IMR-90 (cell line): ENCODE data around the gene PDE4C. TPM values are rescaled to one million over a fixed set of nuclear protein-coding genes. Genes with fewer than 3 reads are reported as not detected.

ENCODE experiments used
- ATAC-seq: fragments of 200-7000 bp; cut with Tn5 transposase; 2 replicates; pipeline ENCODE4 v1.9.1; 2020; ENCODE audit warnings: low read depth, mild to moderate bottlenecking, moderate library complexity
- BruUV-seq: library from RNA; stranded (reverse); fragments of 400-500 nt; replicated peaks from 2 replicates; lab custom pipeline; 2021; lab: Mats Ljungman, UMichigan
- CTCF ChIA-PET: fragments of 300-600 bp; formaldehyde crosslinking; extraction: SDS; loops from one replicate; lab custom pipeline; 2021; ENCODE audit warnings: antibody characterized with exemption; lab: Yijun Ruan, JAX
- POLR2A ChIA-PET: fragments of 300-600 bp; sonication (Branson Sonifier 250); formaldehyde crosslinking; loops from one replicate; lab custom pipeline; 2022; ENCODE audit warnings: antibody characterized with exemption; ENCODE audit not compliant: unreplicated experiment; lab: Charles Lee
- DNase-seq: peaks from one replicate; pipeline ENCODE4 v3.0.0; 2013
- H2AFZ ChIP-seq: replicated peaks from 2 replicates; pipeline ENCODE3; 2013; ENCODE audit warnings: low read length, mild to moderate bottlenecking; ENCODE audit not compliant: poor library complexity
- H2AK5ac ChIP-seq: 2 replicates; pipeline ENCODE4 v1.6.1; 2013; ENCODE audit warnings: low read depth, low read length, inconsistent platforms
- H2AK9ac ChIP-seq: replicated peaks from 2 replicates; pipeline ENCODE3; 2013; ENCODE audit warnings: mild to moderate bottlenecking, low read depth, low read length, moderate library complexity; ENCODE audit not compliant: poor library complexity
- H2BK120ac ChIP-seq: 2 replicates; pipeline ENCODE4 v1.6.1; 2013; ENCODE audit warnings: low read depth, low read length, inconsistent platforms
- H2BK15ac ChIP-seq: 3 replicates; pipeline ENCODE4 v1.6.1; 2013; ENCODE audit warnings: low read depth, low read length, inconsistent platforms
- H2BK20ac ChIP-seq: 2 replicates; pipeline ENCODE4 v1.6.1; 2013; ENCODE audit warnings: low read depth, mild to moderate bottlenecking, inconsistent platforms, low read length, moderate library complexity
- H2BK5ac ChIP-seq: 2 replicates; pipeline ENCODE4 v1.6.1; 2013; ENCODE audit warnings: mild to moderate bottlenecking, low read depth, low read length, inconsistent platforms; ENCODE audit not compliant: poor library complexity, severe bottlenecking
- H3K14ac ChIP-seq: replicated peaks from 2 replicates; pipeline ENCODE4 v1.6.1; 2013; ENCODE audit warnings: low read depth, low read length, inconsistent platforms
- H3K18ac ChIP-seq: 2 replicates; pipeline ENCODE4 v1.6.1; 2013; ENCODE audit warnings: low read depth, low read length, control low read depth
- H3K23ac ChIP-seq: 2 replicates; pipeline ENCODE4 v1.6.1; 2013; ENCODE audit warnings: low read depth, low read length, inconsistent platforms
- H3K27ac ChIP-seq: 2 replicates; pipeline ENCODE4 v1.5.1; 2013; ENCODE audit warnings: mild to moderate bottlenecking, control low read depth, low read length; ENCODE audit not compliant: insufficient read depth
- H3K27me3 ChIP-seq: 2 replicates; pipeline ENCODE4 v1.6.1; 2013; ENCODE audit warnings: low read length; ENCODE audit not compliant: control insufficient read depth, insufficient read depth
- H3K36me3 ChIP-seq: 2 replicates; pipeline ENCODE4 v1.6.1; 2013; ENCODE audit warnings: low read length, mixed read lengths; ENCODE audit not compliant: control insufficient read depth, insufficient read depth
- H3K4ac ChIP-seq: 2 replicates; pipeline ENCODE4 v1.6.1; 2013; ENCODE audit warnings: low read depth, low read length, inconsistent platforms
- H3K4me1 ChIP-seq: 2 replicates; pipeline ENCODE4 v1.6.1; 2013; ENCODE audit warnings: low read length, mixed read lengths; ENCODE audit not compliant: control insufficient read depth, insufficient read depth
- H3K4me2 ChIP-seq: 2 replicates; pipeline ENCODE4 v1.6.1; 2013; ENCODE audit warnings: low read depth, mild to moderate bottlenecking, control low read depth, low read length, moderate library complexity
- H3K4me3 ChIP-seq: 2 replicates; pipeline ENCODE4 v1.5.1; 2013; ENCODE audit warnings: low read depth, mild to moderate bottlenecking, control low read depth, low read length, moderate library complexity; ENCODE audit not compliant: insufficient read depth
- H3K56ac ChIP-seq: 2 replicates; pipeline ENCODE4 v1.6.1; 2013; ENCODE audit warnings: low read length, inconsistent platforms; ENCODE audit not compliant: insufficient read depth; ENCODE audit errors: extremely low read depth
- H3K79me1 ChIP-seq, 2 experiments: 2 replicates each; pipeline ENCODE4 v1.6.1; 2013; ENCODE audit warnings: low read length in 2 of 2, inconsistent platforms in 1 of 2, low read depth in 1 of 2
- H3K9ac ChIP-seq: 2 replicates; pipeline ENCODE4 v1.6.1; 2013; ENCODE audit warnings: low read depth, low read length, control low read depth
- H3K9me1 ChIP-seq: 2 replicates; pipeline ENCODE4 v1.6.1; 2013; ENCODE audit warnings: low read length, inconsistent platforms; ENCODE audit not compliant: insufficient read depth
- H3K9me3 ChIP-seq: 2 replicates; pipeline ENCODE4 v1.6.1; 2013; ENCODE audit warnings: low read length; ENCODE audit not compliant: control insufficient read depth, insufficient read depth
- H4K20me1 ChIP-seq: 2 replicates; pipeline ENCODE4 v1.6.1; 2013; ENCODE audit warnings: low read length, inconsistent platforms; ENCODE audit not compliant: insufficient read depth
- H4K5ac ChIP-seq: 2 replicates; pipeline ENCODE4 v1.6.1; 2013; ENCODE audit warnings: mild to moderate bottlenecking, low read depth, low read length, control low read depth
- H4K8ac ChIP-seq, 2 experiments: 2 replicates each; pipeline ENCODE4 v1.6.1; 2013; ENCODE audit warnings: low read depth in 2 of 2, low read length in 2 of 2, control low read depth in 1 of 2, inconsistent platforms in 1 of 2
- H4K91ac ChIP-seq: 2 replicates; pipeline ENCODE4 v1.6.1; 2013; ENCODE audit warnings: low read depth, low read length, inconsistent platforms; ENCODE audit not compliant: insufficient read depth
- BHLHE40 ChIP-seq: fragments of 150-350 bp; IDR thresholded peaks from 2 replicates; pipeline ENCODE4 v1.6.1; 2016; ENCODE audit warnings: mild to moderate bottlenecking, low read depth, low read length
- CEBPB ChIP-seq: IDR thresholded peaks from 2 replicates; pipeline ENCODE4 v1.6.1; 2012; ENCODE audit warnings: low read depth, low read length, improper control_type of control experiment
- CHD1 ChIP-seq: IDR thresholded peaks from 2 replicates; pipeline ENCODE4 v1.6.1; 2012; ENCODE audit warnings: low read depth, low read length, improper control_type of control experiment
- FOS ChIP-seq: fragments of 150-350 bp; IDR thresholded peaks from 2 replicates; pipeline ENCODE4 v1.6.1; 2016; ENCODE audit warnings: low read depth, low read length
- MAZ ChIP-seq: IDR thresholded peaks from 2 replicates; pipeline ENCODE4 v1.6.1; 2012; ENCODE audit warnings: low read depth, mild to moderate bottlenecking, low read length, improper control_type of control experiment, moderate library complexity, borderline replicate concordance
- MXI1 ChIP-seq: IDR thresholded peaks from 2 replicates; pipeline ENCODE4 v1.6.1; 2012; ENCODE audit warnings: low read depth, mild to moderate bottlenecking, low read length, moderate library complexity, borderline replicate concordance
- NFE2L2 ChIP-seq: fragments of 150-350 bp; IDR thresholded peaks from 2 replicates; pipeline ENCODE4 v1.6.1; 2016; ENCODE audit warnings: low read depth, mild to moderate bottlenecking, low read length
- POLR2A ChIP-seq: IDR thresholded peaks from 2 replicates; pipeline ENCODE4 v1.6.1; 2012; ENCODE audit warnings: mild to moderate bottlenecking, low read depth, low read length
- RAD21 ChIP-seq: IDR thresholded peaks from 2 replicates; pipeline ENCODE4 v1.6.1; 2012; ENCODE audit warnings: low read length, improper control_type of control experiment
- RCOR1 ChIP-seq: IDR thresholded peaks from 2 replicates; pipeline ENCODE4 v1.6.1; 2012; ENCODE audit warnings: mild to moderate bottlenecking, low read length, improper control_type of control experiment; ENCODE audit not compliant: insufficient replicate concordance
- RFX5 ChIP-seq: IDR thresholded peaks from 2 replicates; pipeline ENCODE4 v1.8.0; 2012; ENCODE audit warnings: low read depth, mild to moderate bottlenecking, low read length, moderate library complexity
- SMC3 ChIP-seq: fragments of 150-350 bp; IDR thresholded peaks from 2 replicates; pipeline ENCODE4 v1.6.1; 2016; ENCODE audit warnings: low read depth, mild to moderate bottlenecking, antibody characterized with exemption, low read length, moderate library complexity
- WGBS, 2 experiments: methylation state at CpG; one replicate each; pipeline versions ENCODE4 v1.1.5 to v1.1.7; 2013; ENCODE audit warnings: missing lambda C conversion rate in 2 of 2; ENCODE audit not compliant: insufficient read length in 1 of 2; ENCODE audit errors: extremely low coverage in 2 of 2; 5-methylcytosine and 5-hydroxymethylcytosine counted together
- dilution Hi-C: fragments of 300-500 bp; cut with HindIII; formaldehyde crosslinking; loops from one replicate; pipeline ENCODE4 v1.14.3; 2018; ENCODE audit warnings: low sequenced_read_pairs; ENCODE audit not compliant: unreplicated experiment
- in situ Hi-C: fragments of 300-500 bp; cut with MboI; formaldehyde crosslinking; loops from 3 replicates; pipeline ENCODE4 v1.14.3; 2019; ENCODE audit warnings: low sequenced_read_pairs, inconsistent platforms, mixed read lengths
- intact Hi-C: fragments of 100-400 bp; cut with micrococcal nuclease; formaldehyde crosslinking; loops from 2 replicates; pipeline ENCODE4 v1.10.0; 2022
- polyA plus RNA-seq, 3 experiments: library from polyadenylated mRNA; depleted of rRNA; stranded (reverse); fragments of >200 nt; gene quantifications; 2 replicates each; pipeline ENCODE4 v1.2.3, GENCODE V29; 2012; ENCODE audit warnings: low replicate concordance in 1 of 3
- total RNA-seq: library from RNA; depleted of rRNA; stranded (reverse); fragments of >200 nt; gene quantifications from 2 replicates; pipeline ENCODE4 v1.2.3, GENCODE V29; 2012
- TF ChIP-seq, protein P1 (sequence below): fragments of 150-350 bp; IDR thresholded peaks from 2 replicates; pipeline ENCODE4 v1.6.1; 2016; ENCODE audit warnings: low read depth, mild to moderate bottlenecking, low read length, moderate library complexity, borderline replicate concordance
- TF ChIP-seq, protein P2 (sequence below): conservative IDR thresholded peaks from 2 replicates; pipeline ENCODE4 v1.5.1; 2012; ENCODE audit warnings: mild to moderate bottlenecking, low read depth, low read length, improper control_type of control experiment
- TF ChIP-seq, protein P3 (sequence below): fragments of 150-350 bp; IDR thresholded peaks from 2 replicates; pipeline ENCODE4 v1.6.1; 2017; ENCODE audit warnings: mild to moderate bottlenecking, antibody characterized with exemption, low read length, low read depth

The PDE4C gene
- total and polyA plus RNA-seq, 2 of the 4 experiments (the other 2 are of a cell fraction), result 0.18 to 0.24 TPM

DNA sequence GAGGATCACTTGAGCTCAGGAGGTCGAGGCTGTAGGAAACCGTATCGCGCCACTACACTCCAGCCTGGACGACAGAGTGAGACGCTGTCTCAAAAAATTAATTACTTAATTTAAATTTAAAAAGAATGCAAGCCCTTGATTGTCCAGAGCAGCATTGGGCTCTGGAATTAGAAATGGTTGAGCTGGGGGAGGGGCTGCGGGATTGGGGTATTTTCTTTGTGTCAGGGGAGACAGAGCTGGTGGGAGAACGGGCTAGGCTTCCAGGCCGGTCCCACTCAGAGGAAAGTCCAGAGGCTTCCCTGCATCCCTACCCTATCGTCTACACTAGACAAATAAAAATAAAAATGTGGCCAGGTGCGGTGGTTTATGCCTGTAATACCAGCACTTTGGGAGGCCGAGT, 20.2 kb downstream of the PDE4C start:
- POLR2A ChIA-PET, result no interaction called here
- no TSS peak for BruUV-seq
- peak overlapping the region; percentile 44 to 94 for H4K8ac ChIP-seq
- H2AK9ac ChIP-seq, result peak overlapping the region; percentile 73
- no peaks in the 10 kb centered on the region for H3K27me3 ChIP-seq
- TF ChIP-seq NFE2L2 (no peak), FOS (no peak), POLR2A (no peak), SMC3 (no peak), MAZ (no peak), RAD21 (no peak), MXI1 (no peak), BHLHE40 (no peak), CHD1 (no peak), RFX5 (no peak), CEBPB (no peak), RCOR1 (no peak)
- TF ChIP-seq, protein P1, sequence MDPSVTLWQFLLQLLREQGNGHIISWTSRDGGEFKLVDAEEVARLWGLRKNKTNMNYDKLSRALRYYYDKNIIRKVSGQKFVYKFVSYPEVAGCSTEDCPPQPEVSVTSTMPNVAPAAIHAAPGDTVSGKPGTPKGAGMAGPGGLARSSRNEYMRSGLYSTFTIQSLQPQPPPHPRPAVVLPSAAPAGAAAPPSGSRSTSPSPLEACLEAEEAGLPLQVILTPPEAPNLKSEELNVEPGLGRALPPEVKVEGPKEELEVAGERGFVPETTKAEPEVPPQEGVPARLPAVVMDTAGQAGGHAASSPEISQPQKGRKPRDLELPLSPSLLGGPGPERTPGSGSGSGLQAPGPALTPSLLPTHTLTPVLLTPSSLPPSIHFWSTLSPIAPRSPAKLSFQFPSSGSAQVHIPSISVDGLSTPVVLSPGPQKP, result no peak
- TF ChIP-seq, protein P2, sequence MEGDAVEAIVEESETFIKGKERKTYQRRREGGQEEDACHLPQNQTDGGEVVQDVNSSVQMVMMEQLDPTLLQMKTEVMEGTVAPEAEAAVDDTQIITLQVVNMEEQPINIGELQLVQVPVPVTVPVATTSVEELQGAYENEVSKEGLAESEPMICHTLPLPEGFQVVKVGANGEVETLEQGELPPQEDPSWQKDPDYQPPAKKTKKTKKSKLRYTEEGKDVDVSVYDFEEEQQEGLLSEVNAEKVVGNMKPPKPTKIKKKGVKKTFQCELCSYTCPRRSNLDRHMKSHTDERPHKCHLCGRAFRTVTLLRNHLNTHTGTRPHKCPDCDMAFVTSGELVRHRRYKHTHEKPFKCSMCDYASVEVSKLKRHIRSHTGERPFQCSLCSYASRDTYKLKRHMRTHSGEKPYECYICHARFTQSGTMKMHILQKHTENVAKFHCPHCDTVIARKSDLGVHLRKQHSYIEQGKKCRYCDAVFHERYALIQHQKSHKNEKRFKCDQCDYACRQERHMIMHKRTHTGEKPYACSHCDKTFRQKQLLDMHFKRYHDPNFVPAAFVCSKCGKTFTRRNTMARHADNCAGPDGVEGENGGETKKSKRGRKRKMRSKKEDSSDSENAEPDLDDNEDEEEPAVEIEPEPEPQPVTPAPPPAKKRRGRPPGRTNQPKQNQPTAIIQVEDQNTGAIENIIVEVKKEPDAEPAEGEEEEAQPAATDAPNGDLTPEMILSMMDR, result no peak
- TF ChIP-seq, protein P3, sequence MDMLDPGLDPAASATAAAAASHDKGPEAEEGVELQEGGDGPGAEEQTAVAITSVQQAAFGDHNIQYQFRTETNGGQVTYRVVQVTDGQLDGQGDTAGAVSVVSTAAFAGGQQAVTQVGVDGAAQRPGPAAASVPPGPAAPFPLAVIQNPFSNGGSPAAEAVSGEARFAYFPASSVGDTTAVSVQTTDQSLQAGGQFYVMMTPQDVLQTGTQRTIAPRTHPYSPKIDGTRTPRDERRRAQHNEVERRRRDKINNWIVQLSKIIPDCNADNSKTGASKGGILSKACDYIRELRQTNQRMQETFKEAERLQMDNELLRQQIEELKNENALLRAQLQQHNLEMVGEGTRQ, result no peak
- peak overlapping the region; percentile 91 for H3K23ac ChIP-seq
- H2BK5ac ChIP-seq, result peak overlapping the region; percentile 99
- peak overlapping the region; percentile 64 for H2BK20ac ChIP-seq
- no peaks in the 10 kb centered on the region for H3K9me3 ChIP-seq
- H3K4me1 ChIP-seq, result peaks cover 16% of the 10 kb centered on the region
- H2BK15ac ChIP-seq, result peak overlapping the region; percentile 16; the same call in 1 of the 3 replicates
- peak overlapping the region; percentile 92 for H3K14ac ChIP-seq
- CTCF ChIA-PET, result no interaction called here
- H2AFZ ChIP-seq, result peak overlapping the region; percentile 89
- H4K91ac ChIP-seq, result peak overlapping the region; percentile 95
- H3K36me3 ChIP-seq, result peaks cover 6% of the 10 kb centered on the region; the same call in 1 of the 2 replicates
- H3K9me1 ChIP-seq, result peaks cover 14% of the 10 kb centered on the region; the same call in 1 of the 2 replicates
- no peak overlapping the region for H3K4me3 ChIP-seq
- ATAC-seq (no peak), DNase-seq (no peak)
- peaks cover 11% of the 10 kb centered on the region; the same call in 1 of the 2 replicates for H4K20me1 ChIP-seq
- H3K4ac ChIP-seq, result peak overlapping the region; percentile 93
- H3K9ac ChIP-seq, result peak overlapping the region; percentile 67
- dilution Hi-C loops (no loop called here), intact Hi-C loops (loop anchor here (10.0 kb wide), 1 partner anchor 209 kb away; the partner anchor contains the start of gene SSBP4), in situ Hi-C loops (no loop called here)
- H3K4me2 ChIP-seq, result peak overlapping the region; percentile 82
- peaks cover 4 to 47% of the 10 kb centered on the region in 2 experiments for H3K79me1 ChIP-seq
- H3K56ac ChIP-seq, result peak overlapping the region; percentile 94
- H3K18ac ChIP-seq, result peak overlapping the region; percentile 87
- peak overlapping the region; percentile 93 for H3K27ac ChIP-seq
- 89% methylated on average over 2 of the region's 12 CpGs; no CpG with 5 or more reads in 1 of the 2 experiments for WGBS, 2 experiments
- peak overlapping the region; percentile 98 for H2AK5ac ChIP-seq
- peak overlapping the region; percentile 96 for H2BK120ac ChIP-seq
- H4K5ac ChIP-seq, result peak overlapping the region; percentile 79
